CD8-positive, alpha-beta memory T cell (primary cell): Measurements from ENCODE around the gene ETNK1. TPM values are rescaled to one million over a fixed set of nuclear protein-coding genes. Genes with fewer than 3 reads are reported as not detected.

Source experiments
- CTCF ChIA-PET: fragments of 350-600 bp; sonication (Branson Sonifier 250); formaldehyde crosslinking; loops from one replicate; lab custom pipeline; 2021; ENCODE audit warnings: antibody characterized with exemption; lab: Charles Lee
- POLR2A ChIA-PET: fragments of 350-600 bp; sonication (Branson Sonifier 250); formaldehyde crosslinking; loops from one replicate; lab custom pipeline; 2021; ENCODE audit warnings: antibody characterized with exemption; lab: Charles Lee
- DNase-seq, 5 donors: peaks; one replicate each; pipeline versions ENCODE4 v3.0.0 to v3.0.0-alpha.2; 2020 to 2022; ENCODE audit warnings: mixed read lengths in 1 of 5
- H3K27ac ChIP-seq: one replicate; pipeline ENCODE4 v1.7.0; 2013; ENCODE audit warnings: low read depth, mild to moderate bottlenecking, low read length, moderate library complexity
- H3K27me3 ChIP-seq: 2 replicates; pipeline ENCODE4 v1.7.0; 2013; ENCODE audit warnings: low read length, mild to moderate bottlenecking; ENCODE audit not compliant: insufficient read depth, poor library complexity, severe bottlenecking
- H3K36me3 ChIP-seq: 2 replicates; pipeline ENCODE4 v1.7.0; 2013; ENCODE audit warnings: mild to moderate bottlenecking, low read length, moderate library complexity; ENCODE audit not compliant: insufficient read depth
- H3K4me1 ChIP-seq: 2 replicates; pipeline ENCODE4 v1.7.0; 2013; ENCODE audit warnings: mild to moderate bottlenecking, low read length, moderate library complexity; ENCODE audit not compliant: insufficient read depth
- H3K4me3 ChIP-seq: 2 replicates; pipeline ENCODE4 v1.7.0; 2013; ENCODE audit warnings: mild to moderate bottlenecking, low read length
- H3K9me3 ChIP-seq: 2 replicates; pipeline ENCODE4 v1.7.0; 2013; ENCODE audit warnings: mild to moderate bottlenecking, low read length
- H3K27ac Mint-ChIP-seq, 8 donors: one replicate each; pipeline ENCODE4 v1.8.0; 2020 to 2021; ENCODE audit warnings: mixed read lengths in 8 of 8, mild to moderate bottlenecking in 6 of 8, inconsistent platforms in 3 of 8, moderate library complexity in 3 of 8
- H3K27me3 Mint-ChIP-seq, 2 donors: one replicate each; pipeline ENCODE4 v1.8.0; 2020 to 2021; ENCODE audit warnings: mixed read lengths in 2 of 2, mild to moderate bottlenecking in 1 of 2, moderate library complexity in 1 of 2
- H3K36me3 Mint-ChIP-seq, 3 donors: one replicate each; pipeline ENCODE4 v1.8.0; 2020 to 2021; ENCODE audit warnings: mixed read lengths in 3 of 3, inconsistent platforms in 1 of 3, mild to moderate bottlenecking in 1 of 3
- H3K4me1 Mint-ChIP-seq, 3 donors: one replicate each; pipeline ENCODE4 v1.8.0; 2020 to 2021; ENCODE audit warnings: mixed read lengths in 3 of 3, inconsistent platforms in 1 of 3, mild to moderate bottlenecking in 1 of 3
- H3K4me3 Mint-ChIP-seq, 7 donors: one replicate each; pipeline ENCODE4 v1.8.0; 2020 to 2021; ENCODE audit warnings: mixed read lengths in 7 of 7, mild to moderate bottlenecking in 6 of 7, moderate library complexity in 4 of 7, inconsistent platforms in 2 of 7
- H3K9me3 Mint-ChIP-seq, 5 donors: one replicate each; pipeline ENCODE4 v1.8.0; 2020 to 2022; ENCODE audit warnings: mixed read lengths in 5 of 5, mild to moderate bottlenecking in 3 of 5, moderate library complexity in 2 of 5, inconsistent platforms in 1 of 5
- polyA plus RNA-seq: library from polyadenylated mRNA; unstranded; fragments of 300-500 nt; fragmentation: Illumina TruSeq; gene quantifications from one replicate; pipeline ENCODE4 v1.2.3, GENCODE V29; 2021
- total RNA-seq, 2 experiments: library from RNA; stranded (reverse); gene quantifications; one replicate each; pipeline ENCODE4 v1.2.3, GENCODE V29; 2021

The ETNK1 gene
- total and polyA plus RNA-seq, 3 experiments from 2014 or later = 18.4 to 78.4 (median 76.7) TPM

DNA sequence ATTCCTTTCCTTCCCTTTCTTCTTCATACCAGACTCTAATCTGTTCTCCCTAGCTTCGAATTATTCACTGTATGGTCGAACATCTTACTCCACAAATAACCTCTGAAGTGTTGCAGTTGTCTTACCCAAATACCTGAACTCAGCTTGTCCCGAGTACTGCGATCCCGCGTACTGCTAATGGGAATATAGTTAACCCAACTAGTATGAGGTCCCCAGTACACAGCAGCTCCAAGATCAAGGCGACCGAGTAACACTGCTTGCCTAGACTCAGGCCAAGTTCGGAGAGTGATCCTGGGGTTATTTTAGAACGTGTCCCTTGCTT is 462 bp upstream of the ETNK1 start:
- peak overlapping the region; percentile 85 to 99 (median 95) for H3K27ac Mint-ChIP-seq
- H3K4me3 Mint-ChIP-seq = peak overlapping the region; percentile 88 to 97 (median 92)
- DNase-seq = peak in 1 of 5 donors; percentile 41
- no peaks in the 10 kb centered on the region for H3K27me3 ChIP-seq
- peaks cover 40 to 45% (median 43%) of the 10 kb centered on the region in 3 donors for H3K4me1 Mint-ChIP-seq
- H3K27ac ChIP-seq = peak overlapping the region; percentile 88
- H3K36me3 Mint-ChIP-seq = peaks cover 0 to 11% (median 0%) of the 10 kb centered on the region in 3 donors
- POLR2A ChIA-PET = interaction anchor here (1.2 to 2.2 kb wide), 2 partner anchors 12 to 80 kb away, joined by 3 to 17 read pairs; partner anchors contain the start of gene C2CD5
- peaks cover 21% of the 10 kb centered on the region for H3K4me1 ChIP-seq
- H3K9me3 ChIP-seq = no peaks in the 10 kb centered on the region
- CTCF ChIA-PET = interaction anchor here (1.2 kb wide), 1 partner anchor 81 kb away, joined by 3 read pairs; no protein-coding TSS in a partner anchor
- H3K4me3 ChIP-seq = peak overlapping the region; percentile 91
- H3K9me3 Mint-ChIP-seq = no peaks in the 10 kb centered on the region
- H3K36me3 ChIP-seq = no peaks in the 10 kb centered on the region
- peaks cover 0 to 9% of the 10 kb centered on the region in 2 donors for H3K27me3 Mint-ChIP-seq

DNA sequence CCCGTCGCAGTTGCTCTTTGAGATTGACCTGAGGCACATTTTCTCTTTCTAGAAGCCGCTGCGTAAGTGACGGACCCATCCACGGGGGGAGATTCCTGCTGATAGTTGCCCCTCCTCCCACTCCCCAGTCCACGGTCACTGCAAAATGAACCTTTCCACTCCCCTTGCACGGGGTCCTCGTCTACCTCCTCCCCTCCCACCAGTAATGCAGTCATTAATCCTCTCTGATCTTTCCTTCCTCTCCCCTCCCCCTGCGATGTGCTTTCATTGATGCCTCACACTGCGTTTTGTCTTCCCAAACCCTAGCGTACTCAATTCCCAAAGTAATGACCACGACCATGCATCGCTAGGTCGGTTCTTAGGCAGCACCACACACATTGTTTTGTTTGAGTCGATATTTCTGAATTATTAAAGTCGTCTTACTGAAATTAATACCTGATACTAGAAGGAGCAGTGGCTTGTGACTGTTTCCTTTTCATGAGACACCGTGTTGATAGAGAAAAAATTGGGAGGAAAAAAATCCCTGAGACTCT is 857 bp downstream of the ETNK1 start:
- H3K27me3 Mint-ChIP-seq = peaks cover 0 to 9% of the 10 kb centered on the region in 2 donors
- peaks cover 21% of the 10 kb centered on the region for H3K4me1 ChIP-seq
- no peaks in the 10 kb centered on the region for H3K27me3 ChIP-seq
- H3K36me3 Mint-ChIP-seq = peaks cover 0 to 16% (median 0%) of the 10 kb centered on the region in 3 donors
- H3K9me3 Mint-ChIP-seq = no peaks in the 10 kb centered on the region
- DNase-seq = peak; percentile 14 to 53 (median 22)
- H3K4me1 Mint-ChIP-seq = peaks cover 49 to 58% (median 56%) of the 10 kb centered on the region in 3 donors
- ChIA-PET POLR2A (interaction anchor here (2.2 kb wide), 1 partner anchor 82 kb away, joined by 17 read pairs; the partner anchor contains the start of gene C2CD5), CTCF (no interaction called here)
- H3K4me3 Mint-ChIP-seq = peak overlapping the region; percentile 88 to 97 (median 92)
- peak overlapping the region; percentile 91 for H3K4me3 ChIP-seq
- H3K27ac Mint-ChIP-seq = peak overlapping the region; percentile 85 to 99 (median 95)
- H3K36me3 ChIP-seq = no peaks in the 10 kb centered on the region
- H3K27ac ChIP-seq = peak overlapping the region; percentile 88
- H3K9me3 ChIP-seq = no peaks in the 10 kb centered on the region

DNA sequence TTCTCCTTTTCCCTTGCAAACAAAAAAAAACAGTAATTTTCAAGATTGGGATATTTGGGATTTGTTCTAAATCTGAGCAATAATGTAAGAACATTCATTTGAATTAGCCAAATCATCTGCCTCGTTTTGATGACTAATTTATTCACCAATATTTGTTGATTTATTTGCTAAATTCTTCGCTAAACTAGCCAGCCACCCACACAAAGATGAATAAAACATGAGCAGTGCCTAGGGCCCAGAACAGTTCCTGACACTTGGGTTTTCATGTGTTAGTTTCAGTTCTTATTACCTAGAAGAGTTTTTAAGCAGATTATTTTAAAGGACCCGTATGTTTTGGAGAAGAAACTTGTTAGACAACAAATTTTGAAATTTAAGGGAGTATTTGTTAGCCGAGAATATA is 1.4 kb downstream of the ETNK1 start:
- no peaks in the 10 kb centered on the region for H3K27me3 ChIP-seq
- H3K4me1 ChIP-seq = peaks cover 21% of the 10 kb centered on the region
- peak in 1 of 5 donors; percentile 21 for DNase-seq
- ChIA-PET CTCF (no interaction called here), POLR2A (no interaction called here)
- Mint-ChIP-seq H3K4me1 (peaks cover 51 to 64% (median 61%) of the 10 kb centered on the region in 3 donors), H3K36me3 (peaks cover 0 to 18% (median 0%) of the 10 kb centered on the region in 3 donors), H3K4me3 (peak overlapping the region; percentile 88 to 97 (median 92)), H3K27ac (peak overlapping the region; percentile 51 to 99 (median 95)), H3K9me3 (no peaks in the 10 kb centered on the region), H3K27me3 (peaks cover 0 to 4% of the 10 kb centered on the region in 2 donors)
- peak overlapping the region; percentile 88 for H3K27ac ChIP-seq
- H3K36me3 ChIP-seq = no peaks in the 10 kb centered on the region
- no peaks in the 10 kb centered on the region for H3K9me3 ChIP-seq
- peak overlapping the region; percentile 91 for H3K4me3 ChIP-seq

DNA sequence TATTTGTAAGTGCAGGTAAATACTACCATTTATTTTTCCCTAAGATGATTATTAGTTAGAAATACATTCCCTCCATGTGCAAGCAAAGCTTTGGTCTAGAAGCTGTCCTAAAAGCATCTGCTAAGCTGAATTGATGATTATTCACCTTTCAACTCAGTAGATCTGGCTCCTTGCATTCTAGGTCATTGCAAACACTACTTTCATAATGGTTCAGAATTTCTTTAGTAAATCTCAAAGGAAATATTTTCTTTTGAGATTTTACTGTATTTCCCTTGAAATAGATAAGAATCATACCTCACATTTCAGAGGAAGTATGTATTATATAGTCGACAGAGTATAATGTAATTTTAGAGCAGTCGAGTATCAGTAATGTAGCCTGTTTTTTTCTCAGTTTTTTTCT is 2.4 kb downstream of the ETNK1 start:
- Histone ChIP-seq H3K27me3 (no peaks in the 10 kb centered on the region), H3K36me3 (no peaks in the 10 kb centered on the region), H3K4me1 (peaks cover 21% of the 10 kb centered on the region), H3K9me3 (no peaks in the 10 kb centered on the region), H3K4me3 (peak overlapping the region; percentile 48), H3K27ac (peak overlapping the region; percentile 88)
- CTCF ChIA-PET = interaction anchor here (1.0 kb wide), 2 partner anchors 96 to 168 kb away, joined by 3 read pairs; no protein-coding TSS in a partner anchor
- Mint-ChIP-seq H3K36me3 (peaks cover 0 to 23% (median 0%) of the 10 kb centered on the region in 3 donors), H3K4me3 (peak overlapping the region; percentile 56 to 97 (median 92)), H3K27me3 (no peaks in the 10 kb centered on the region), H3K9me3 (no peaks in the 10 kb centered on the region), H3K4me1 (peaks cover 57 to 72% (median 67%) of the 10 kb centered on the region in 3 donors), H3K27ac (peak overlapping the region; percentile 35 to 99 (median 84))
- POLR2A ChIA-PET = interaction anchor here (0.8 kb wide), 1 partner anchor 83 kb away, joined by 4 read pairs; the partner anchor contains the start of gene C2CD5
- no peak for DNase-seq

DNA sequence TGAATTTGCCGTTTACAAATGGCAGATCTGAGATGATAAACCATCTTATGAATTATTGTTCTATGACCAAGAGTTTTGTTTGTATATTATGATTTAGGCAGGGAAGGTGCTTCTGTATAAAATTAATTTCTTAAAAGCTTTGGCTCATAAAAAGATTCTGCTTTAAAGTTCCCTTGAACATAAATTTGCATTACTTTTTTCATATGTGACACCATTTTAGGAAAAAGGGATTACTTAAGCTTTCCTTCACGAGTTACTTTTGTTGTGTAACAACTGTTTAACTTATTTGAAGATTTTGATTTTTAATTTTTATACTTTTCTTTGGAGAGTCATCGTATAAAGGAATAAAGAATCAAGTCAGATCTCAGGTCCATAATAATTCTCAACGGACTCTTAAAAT is 3.3 kb downstream of the ETNK1 start:
- Histone ChIP-seq H3K4me1 (peaks cover 21% of the 10 kb centered on the region), H3K36me3 (no peaks in the 10 kb centered on the region), H3K9me3 (no peaks in the 10 kb centered on the region), H3K4me3 (peak overlapping the region; percentile 48), H3K27ac (peak overlapping the region; percentile 10), H3K27me3 (no peaks in the 10 kb centered on the region)
- Mint-ChIP-seq H3K27me3 (no peaks in the 10 kb centered on the region), H3K9me3 (no peaks in the 10 kb centered on the region), H3K36me3 (peaks cover 0 to 30% (median 0%) of the 10 kb centered on the region in 3 donors), H3K27ac (peak overlapping the region in 6 of 8 donors; percentile 1 to 99 (median 82)), H3K4me1 (peaks cover 62 to 78% (median 76%) of the 10 kb centered on the region in 3 donors), H3K4me3 (peak overlapping the region; percentile 56 to 97 (median 92))
- ChIA-PET POLR2A (interaction anchor here (1.5 kb wide), 1 partner anchor 84 kb away, joined by 4 read pairs; the partner anchor contains the start of gene C2CD5), CTCF (interaction anchor here (0.6 to 1.0 kb wide), 2 partner anchors 169 kb away, joined by 3 read pairs; no protein-coding TSS in a partner anchor)
- no peak for DNase-seq

- Mint-ChIP-seq H3K27ac (peak overlapping the region in 1 of 8 donors; percentile 59), H3K27me3 (no peaks in the 10 kb centered on the region)
- no peak overlapping the region for H3K27ac ChIP-seq
Measured at GRCh38 chr12:22631863-22632463, 7.0 kb downstream of the ETNK1 start.

GRCh38 chr12:22634883-22635282 is 9.9 kb downstream of the ETNK1 start:
- peaks cover 55 to 85% (median 82%) of the 10 kb centered on the region in 3 donors for H3K4me1 Mint-ChIP-seq
- H3K27me3 Mint-ChIP-seq = no peaks in the 10 kb centered on the region
- ChIA-PET CTCF (no interaction called here), POLR2A (no interaction called here)
- no peaks in the 10 kb centered on the region for H3K36me3 ChIP-seq
- H3K9me3 ChIP-seq = no peaks in the 10 kb centered on the region
- DNase-seq = no peak
- no peaks in the 10 kb centered on the region for H3K27me3 ChIP-seq
- H3K36me3 Mint-ChIP-seq = peaks cover 0 to 43% (median 12%) of the 10 kb centered on the region in 3 donors
- no peaks in the 10 kb centered on the region for H3K9me3 Mint-ChIP-seq
- peak overlapping the region in 3 of 7 donors; percentile 11 to 54 (median 28) for H3K4me3 Mint-ChIP-seq
- H3K27ac ChIP-seq = no peak overlapping the region
- H3K4me1 ChIP-seq = peaks cover 16% of the 10 kb centered on the region
- no peak overlapping the region for H3K4me3 ChIP-seq
- H3K27ac Mint-ChIP-seq = peak overlapping the region in 1 of 8 donors; percentile 79

More at GRCh38 chr12:22631863-22632463, 7.0 kb downstream of the ETNK1 start:
- no peaks in the 10 kb centered on the region for H3K36me3 ChIP-seq
- POLR2A ChIA-PET = no interaction called here
- CTCF ChIA-PET = no interaction called here
- no peaks in the 10 kb centered on the region for H3K9me3 Mint-ChIP-seq
- no peak overlapping the region for H3K4me3 ChIP-seq
- H3K36me3 Mint-ChIP-seq = peaks cover 0 to 39% (median 8%) of the 10 kb centered on the region in 3 donors
- peak in 2 of 5 donors; percentile 22 to 24 for DNase-seq
- no peaks in the 10 kb centered on the region for H3K27me3 ChIP-seq
- H3K4me1 Mint-ChIP-seq = peaks cover 69 to 96% (median 91%) of the 10 kb centered on the region in 3 donors
- peaks cover 36% of the 10 kb centered on the region for H3K4me1 ChIP-seq
- H3K4me3 Mint-ChIP-seq = peak overlapping the region in 1 of 7 donors; percentile 8
- H3K9me3 ChIP-seq = no peaks in the 10 kb centered on the region
